HTERT RPE-1 (cell line): ENCODE data around the gene MOGAT3.
"Not testable (repeated sequence)": the region's sequence is repeated elsewhere in the genome, so short reads cannot be mapped to it uniquely, and the experiment has no call there.

ENCODE experiments used
- in situ Hi-C: fragments of 300-500 bp; cut with MboI; formaldehyde crosslinking; loops from 4 replicates; pipeline ENCODE4 v1.14.3; 2020; ENCODE audit warnings: low sequenced_read_pairs

MOGAT3 gene

GRCh38 chr7:101205901-101206664, 5.2 kb upstream of the MOGAT3 start:
- in situ Hi-C loops: no loop called here

GRCh38 chr7:101203740-101204738, 3.2 kb upstream of the MOGAT3 start:
- in situ Hi-C loops: not testable (repeated sequence)

GRCh38 chr7:101202603-101202918, 1.7 kb upstream of the MOGAT3 start:
- in situ Hi-C loops: no loop called here

GRCh38 chr7:101201695-101202602, 1.1 kb upstream of the MOGAT3 start:
- in situ Hi-C loops: no loop called here

GRCh38 chr7:101200504-101200861, 353 bp downstream of the MOGAT3 start:
- in situ Hi-C loops: no loop called here

GRCh38 chr7:101199522-101199921, 1.3 kb downstream of the MOGAT3 start:
- in situ Hi-C loops: not testable (repeated sequence)

- in situ Hi-C loops: no loop called here
Observed at GRCh38 chr7:101198476-101198875, 2.4 kb downstream of the MOGAT3 start.

GRCh38 chr7:101197991-101198390, 2.8 kb downstream of the MOGAT3 start:
- in situ Hi-C loops: no loop called here

- in situ Hi-C loops: no loop called here
Observed at GRCh38 chr7:101195884-101196283, 5.0 kb downstream of the MOGAT3 start.

GRCh38 chr7:101189109-101189508, 11.7 kb downstream of the MOGAT3 start:
- in situ Hi-C loops: no loop called here

GRCh38 chr7:101186844-101187428, 13.9 kb downstream of the MOGAT3 start:
- in situ Hi-C loops: no loop called here

- in situ Hi-C loops: no loop called here
Observed at GRCh38 chr7:101186194-101186593, 14.6 kb downstream of the MOGAT3 start.

- in situ Hi-C loops: no loop called here
Observed at GRCh38 chr7:101185258-101185839, 15.5 kb downstream of the MOGAT3 start.

- in situ Hi-C loops: no loop called here
Observed at GRCh38 chr7:101180130-101180755, 20.6 kb downstream of the MOGAT3 start, which contains the start of gene NAT16. NAT16 (minus strand) TSS chr7:101180293; CDS start chr7:101174807, 5,486 bp downstream.

- in situ Hi-C loops: no loop called here
Observed at GRCh38 chr7:101179713-101180112, 21.1 kb downstream of the MOGAT3 start.

GRCh38 chr7:101179117-101179516, 21.7 kb downstream of the MOGAT3 start:
- in situ Hi-C loops: no loop called here

- in situ Hi-C loops: no loop called here
Observed at GRCh38 chr7:101177644-101178043, 23.2 kb downstream of the MOGAT3 start.

- in situ Hi-C loops: no loop called here
Observed at GRCh38 chr7:101175664-101176063, 25.2 kb downstream of the MOGAT3 start.

GRCh38 chr7:101174322-101174854, 26.4 kb downstream of the MOGAT3 start:
- in situ Hi-C loops: no loop called here
